ENCODE data around the gene ZNF615.
"Not testable (repeated sequence)": the region's sequence is repeated elsewhere in the genome, so short reads cannot be mapped to it uniquely, and the experiment has no call there.

Gene ZNF615

DNA sequence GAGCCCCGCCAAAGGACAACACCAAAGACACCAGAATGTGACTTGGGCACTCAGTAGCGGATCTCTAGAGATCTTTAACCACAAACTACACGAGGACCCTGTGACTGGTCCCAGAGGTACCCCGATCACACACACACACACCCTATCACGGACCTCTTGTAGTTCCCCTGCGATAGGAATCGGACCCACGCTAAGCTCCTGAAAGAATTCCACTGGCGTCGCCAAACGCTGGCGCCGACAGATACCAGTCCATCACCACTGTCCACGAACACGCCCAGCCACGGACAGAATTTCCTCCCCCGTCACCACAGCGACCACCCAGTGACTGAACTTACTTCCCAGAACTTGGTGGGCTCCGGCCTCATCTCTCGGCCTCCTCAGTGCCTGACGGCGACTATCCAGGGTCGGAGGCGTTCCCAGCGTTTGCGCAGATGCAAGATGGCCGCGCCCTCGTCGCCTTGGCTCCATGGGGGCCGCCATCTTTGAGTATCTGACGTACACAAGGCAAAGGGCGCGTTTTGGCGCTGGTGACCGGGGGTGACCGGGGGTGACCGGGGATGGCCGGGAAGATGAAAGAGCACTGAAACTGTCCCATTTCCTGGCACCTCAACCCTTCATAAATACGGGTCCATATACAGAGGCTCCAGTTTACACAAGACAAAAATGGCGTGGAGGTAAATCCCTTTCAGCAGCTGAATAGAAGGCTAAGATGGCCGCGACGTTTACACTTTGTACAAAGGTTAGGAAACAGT is at the start of gene ZNF615:
Gene ZNF615, minus strand, starts transcription at position 406 of the 752 bp plus-strand sequence. CDS start 4,500 bp downstream, outside the sequence.
- DNase-seq (ENCODE audit: low read depth): peak; percentile 81

DNA sequence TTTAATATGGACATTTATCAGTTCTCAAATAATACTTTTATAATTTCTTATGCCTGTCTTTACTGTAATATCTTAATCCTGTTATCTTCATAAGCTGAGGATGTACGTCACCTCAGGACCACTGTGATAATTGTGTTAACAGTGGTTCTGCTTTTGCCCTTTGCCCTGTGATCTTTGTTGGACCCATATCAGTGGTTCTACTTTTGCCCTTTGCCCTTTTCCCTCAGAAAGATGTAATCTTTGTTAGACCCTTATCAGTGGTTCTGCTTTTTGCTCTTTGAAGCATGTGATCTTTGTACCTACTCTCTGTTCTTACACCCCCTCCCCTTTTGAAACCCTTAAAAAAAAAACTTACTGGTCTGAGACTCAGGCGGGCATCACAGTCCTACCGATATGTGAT is 48.5 kb upstream of the ZNF615 start:
- not testable (repeated sequence) for DNase-seq (ENCODE audit: low read depth)

GRCh38 chr19:52051736-52052135 is 43.7 kb upstream of the ZNF615 start:
- DNase-seq (ENCODE audit: low read depth): not testable (repeated sequence)

- DNase-seq (ENCODE audit: low read depth): peak; percentile 90
These were observed 40.8 kb upstream of the ZNF615 start, which contains the start of gene ZNF432 for GRCh38 chr19:52048555-52049501. ZNF432 (minus strand) TSS chr19:52048838; CDS start chr19:52046868, 1,970 bp downstream.

DNA sequence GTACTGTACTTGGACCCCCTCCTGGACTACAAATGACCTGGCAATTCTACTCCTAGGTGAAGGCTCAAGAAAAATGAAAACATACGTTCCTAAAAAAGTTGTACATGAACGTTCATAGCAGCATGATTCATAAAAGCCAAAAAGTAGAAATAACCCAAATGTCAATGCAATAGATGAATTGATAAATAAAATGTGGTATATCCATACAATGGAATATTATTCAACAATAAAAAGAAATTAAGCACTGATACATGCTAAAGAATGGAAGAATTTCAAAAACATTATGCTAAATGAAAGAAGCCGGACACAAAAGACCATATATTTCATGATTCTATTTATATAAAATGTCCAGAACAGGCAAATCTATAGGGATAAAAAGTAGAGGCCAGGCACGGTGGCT is 31.2 kb upstream of the ZNF615 start:
- no peak for DNase-seq (ENCODE audit: low read depth)

GRCh38 chr19:52034051-52034728 is 26.2 kb upstream of the ZNF615 start:
- DNase-seq (ENCODE audit: low read depth): peak; percentile 8

DNA sequence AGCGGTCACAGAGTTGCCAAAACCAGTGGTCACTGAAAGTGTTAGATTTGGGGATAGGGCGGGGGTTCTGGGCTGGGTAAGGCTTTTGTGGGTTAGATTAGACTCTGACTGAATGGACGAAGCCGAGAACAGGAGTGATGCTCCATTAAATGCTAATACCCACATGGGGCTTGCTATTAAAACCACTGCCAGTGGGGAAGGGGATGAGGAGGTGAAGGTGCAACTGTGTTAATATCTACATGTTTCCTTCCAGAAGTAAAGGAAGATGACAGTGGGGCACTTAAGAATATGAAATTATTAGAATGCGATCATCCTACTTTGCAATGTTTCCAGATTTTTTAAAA is 20.7 kb upstream of the ZNF615 start:
- DNase-seq (ENCODE audit: low read depth): no peak

GRCh38 chr19:52028027-52028779 is 20.2 kb upstream of the ZNF615 start, which contains the start of gene ZNF614:
ZNF614 (minus strand) TSS chr19:52028379; CDS start chr19:52025745, 2,634 bp downstream.
- DNase-seq (ENCODE audit: low read depth): peak; percentile 91

- DNase-seq (ENCODE audit: low read depth): not testable (repeated sequence)
These were observed 18.4 kb upstream of the ZNF615 start for GRCh38 chr19:52026255-52026990.

DNA sequence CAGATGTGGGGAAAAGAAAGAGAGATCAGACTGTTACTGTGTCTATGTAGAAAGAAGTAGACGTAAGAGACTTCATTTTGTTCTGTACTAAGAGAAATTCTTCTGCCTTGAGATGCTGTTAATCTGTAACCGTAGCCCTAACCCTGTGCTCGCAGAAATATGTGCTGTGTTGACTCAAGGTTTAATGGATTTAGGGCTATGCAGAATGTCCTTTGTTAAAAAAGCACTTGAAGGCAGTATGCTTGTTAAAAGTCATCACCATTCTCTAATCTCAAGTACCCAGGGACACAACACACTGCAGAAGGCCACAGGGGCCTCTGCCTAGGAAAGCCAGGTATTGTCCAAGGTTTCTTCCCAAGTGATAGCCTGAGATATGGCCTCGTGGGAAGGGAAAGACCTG is 16.5 kb upstream of the ZNF615 start:
- DNase-seq (ENCODE audit: low read depth): not testable (repeated sequence)

DNA sequence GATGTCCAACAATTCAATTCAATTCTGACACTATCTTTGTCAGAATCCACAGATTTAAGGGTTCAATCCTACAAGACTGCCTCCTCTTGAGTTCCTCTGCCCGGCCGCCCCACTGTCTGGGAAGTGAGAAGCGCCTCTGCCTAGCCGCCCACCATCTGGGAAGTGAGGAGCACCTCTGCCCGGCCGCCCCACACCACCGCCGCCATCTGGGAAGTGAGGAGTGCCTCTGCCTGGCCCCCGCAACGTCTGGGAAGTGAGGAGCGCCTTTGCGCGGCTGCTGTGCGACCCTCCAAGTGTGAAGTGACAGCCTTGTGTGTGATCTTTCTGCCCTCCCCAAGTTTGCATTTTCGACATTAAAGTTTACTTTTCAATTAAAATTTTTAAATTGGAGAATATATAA is 14.2 kb upstream of the ZNF615 start:
- no peak for DNase-seq (ENCODE audit: low read depth)

GRCh38 chr19:52020506-52020905 is 12.5 kb upstream of the ZNF615 start:
- no peak for DNase-seq (ENCODE audit: low read depth)

- DNase-seq (ENCODE audit: low read depth): no peak
These were observed 2.7 kb upstream of the ZNF615 start for GRCh38 chr19:52010674-52011073.

- peak; percentile 6 for DNase-seq (ENCODE audit: low read depth)
These were observed 583 bp downstream of the ZNF615 start for GRCh38 chr19:52007451-52007805.

DNA sequence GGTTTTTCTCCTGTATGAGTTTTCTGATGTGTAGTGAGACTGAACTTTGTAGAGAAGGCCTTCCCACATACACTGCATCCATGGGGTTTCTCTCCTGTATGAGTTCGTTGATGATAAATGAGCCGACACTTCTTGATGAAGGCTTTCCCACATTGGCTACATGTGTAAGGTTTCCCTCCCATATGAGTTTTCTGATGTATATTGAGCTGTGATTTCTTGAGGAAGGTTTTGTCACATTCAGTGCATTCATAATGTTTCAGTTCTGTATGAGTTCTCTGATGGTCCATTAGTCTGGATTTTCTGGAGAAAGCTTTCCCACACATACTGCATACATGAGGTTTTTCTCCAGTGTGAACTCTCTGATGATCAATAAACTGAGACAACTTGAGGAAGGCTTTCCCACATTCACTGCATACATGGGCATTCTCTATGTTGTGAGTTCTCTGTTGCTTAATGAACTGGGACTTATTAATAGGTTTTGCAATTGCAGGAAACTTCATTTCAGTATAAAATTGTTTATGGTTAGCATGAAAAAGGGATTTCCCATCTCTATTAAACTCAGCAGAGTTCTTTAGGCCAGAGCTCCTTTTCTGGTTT is 13.9 kb downstream of the ZNF615 start:
- no peak for DNase-seq (ENCODE audit: low read depth)

DNA sequence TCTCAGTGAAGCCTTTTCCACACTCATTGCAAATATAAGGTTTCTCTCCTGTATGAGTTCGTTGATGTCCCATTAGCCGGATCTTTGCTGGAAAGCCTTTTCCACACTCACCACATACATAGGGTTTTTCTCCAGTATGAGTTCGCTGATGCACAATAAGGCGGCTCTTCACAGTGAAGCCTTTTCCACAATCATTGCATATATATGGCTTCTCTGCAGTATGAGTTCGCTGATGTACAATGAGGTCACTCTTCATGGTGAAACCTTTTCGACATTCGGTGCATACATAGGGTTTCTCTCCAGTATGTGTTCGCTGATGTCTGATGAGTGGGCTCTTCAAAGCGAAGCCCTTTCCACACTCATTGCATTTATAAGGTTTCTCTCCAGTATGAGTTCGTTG is 14.6 kb downstream of the ZNF615 start:
- DNase-seq (ENCODE audit: low read depth): no peak

- peak; percentile 94 for DNase-seq (ENCODE audit: low read depth)
These were observed 21.4 kb downstream of the ZNF615 start, which contains the start of gene ZNF350 for GRCh38 chr19:51986309-51987291. ZNF350 (minus strand) TSS chr19:51986840; CDS start chr19:51974360, 12,480 bp downstream.

GRCh38 chr19:51983361-51983760 is 24.6 kb downstream of the ZNF615 start:
- DNase-seq (ENCODE audit: low read depth): no peak

- DNase-seq (ENCODE audit: low read depth): not testable (repeated sequence)
These were observed 27.1 kb downstream of the ZNF615 start for GRCh38 chr19:51980926-51981325.

All from EH (cell line).